ENCODE data around the gene CYP21A2. TPM values are rescaled to one million over a fixed set of nuclear protein-coding genes. Genes with fewer than 3 reads are reported as not detected.

The CYP21A2 gene
- polyA plus RNA-seq, 3 donors = 0.43 to 2.4 (median 1.8) TPM

DNA sequence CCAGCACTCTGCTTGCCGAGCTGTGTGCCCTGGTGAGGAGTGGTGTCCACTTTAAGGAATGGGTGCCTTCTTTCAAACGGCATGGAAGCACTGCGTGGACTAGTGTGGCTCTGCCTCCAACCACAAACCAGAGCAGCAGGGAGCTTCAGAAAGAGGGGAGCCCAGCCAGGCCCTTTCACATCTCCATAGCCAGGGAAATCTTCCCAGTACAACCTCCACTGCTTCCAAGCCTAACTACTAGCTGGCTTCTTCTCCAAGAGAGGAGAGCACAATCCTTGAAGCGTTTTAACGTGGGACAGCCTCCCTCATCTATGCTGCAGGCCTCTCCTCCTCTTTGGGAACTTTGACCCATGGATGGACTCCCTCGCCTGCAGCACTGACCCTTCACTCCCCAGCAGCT, 44.3 kb downstream of the CYP21A2 start:
- no peak for DNase-seq

DNA sequence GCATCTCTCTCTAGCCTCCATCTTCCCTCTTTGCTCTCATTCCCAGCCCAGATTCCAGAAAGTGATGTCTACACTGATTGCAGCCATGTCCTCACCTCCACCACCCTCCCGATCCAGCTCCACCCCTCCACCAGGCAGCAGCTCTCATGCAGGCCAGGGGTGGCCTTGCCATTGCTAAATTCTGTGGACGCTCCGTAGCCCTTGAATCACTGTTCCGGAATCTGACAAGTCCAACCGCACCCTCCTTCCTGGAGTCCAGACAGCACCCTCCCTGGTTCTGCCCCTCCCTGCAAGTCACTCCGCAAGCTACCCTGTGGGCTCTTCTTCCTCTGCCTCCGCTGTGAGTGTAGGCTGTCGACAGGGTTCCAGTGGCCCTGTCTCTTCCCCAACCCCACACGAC, 44.7 kb downstream of the CYP21A2 start:
- DNase-seq = no peak

GRCh38 chr6:32083812-32084768, 45.9 kb downstream of the CYP21A2 start:
- DNase-seq = no peak

GRCh38 chr6:32084780-32085179, 46.6 kb downstream of the CYP21A2 start:
- DNase-seq = no peak

GRCh38 chr6:32085759-32086459, 47.7 kb downstream of the CYP21A2 start:
- DNase-seq = no peak

- DNase-seq = no peak
These were observed 48.7 kb downstream of the CYP21A2 start for GRCh38 chr6:32086661-32087573.

DNA sequence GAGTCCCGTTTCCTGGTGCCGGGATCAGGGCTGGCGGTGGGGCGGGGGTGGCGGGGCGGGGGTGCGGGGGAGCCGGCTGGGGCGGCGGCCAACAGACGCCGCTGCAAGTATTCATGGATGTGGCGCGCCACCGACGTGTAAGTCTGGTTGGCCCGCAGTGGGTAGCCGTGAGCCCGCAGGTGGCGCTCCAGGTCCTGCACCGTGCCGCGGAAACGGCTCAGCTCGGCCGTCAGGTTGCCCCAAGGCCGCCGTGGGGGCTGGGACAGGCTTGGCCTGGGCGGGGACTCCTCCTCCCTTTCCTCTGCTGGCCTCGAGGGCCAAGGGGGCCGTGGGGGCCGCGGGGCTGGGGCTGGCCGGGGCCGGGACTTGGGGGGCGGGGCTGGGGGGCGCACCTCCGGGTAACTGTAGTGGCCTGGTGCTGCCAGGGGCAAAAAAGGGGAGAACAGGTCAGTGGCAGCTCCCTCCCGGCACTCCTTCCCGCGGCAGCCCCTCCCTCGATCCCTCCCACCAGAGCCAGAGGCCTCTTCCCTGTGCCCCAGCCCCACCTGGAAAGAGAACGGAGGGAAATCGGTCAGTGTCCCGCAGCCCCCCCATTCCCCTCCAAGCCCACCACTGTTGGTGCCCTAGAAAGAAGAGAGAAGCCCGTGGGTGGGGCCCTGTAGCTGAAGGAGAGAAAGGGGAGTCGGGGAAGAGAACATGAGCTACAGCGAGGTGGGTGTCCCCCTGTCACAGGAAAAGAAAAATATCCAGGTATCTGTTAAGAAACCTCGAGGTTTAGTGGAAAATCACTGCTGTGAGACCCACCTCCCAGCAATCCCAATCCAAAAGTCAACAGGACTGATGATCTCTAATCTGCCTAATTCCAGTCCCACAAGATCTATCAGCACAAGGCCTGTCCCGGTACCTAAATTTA, 49.6 kb downstream of the CYP21A2 start:
- peak; percentile 68 for DNase-seq

DNA sequence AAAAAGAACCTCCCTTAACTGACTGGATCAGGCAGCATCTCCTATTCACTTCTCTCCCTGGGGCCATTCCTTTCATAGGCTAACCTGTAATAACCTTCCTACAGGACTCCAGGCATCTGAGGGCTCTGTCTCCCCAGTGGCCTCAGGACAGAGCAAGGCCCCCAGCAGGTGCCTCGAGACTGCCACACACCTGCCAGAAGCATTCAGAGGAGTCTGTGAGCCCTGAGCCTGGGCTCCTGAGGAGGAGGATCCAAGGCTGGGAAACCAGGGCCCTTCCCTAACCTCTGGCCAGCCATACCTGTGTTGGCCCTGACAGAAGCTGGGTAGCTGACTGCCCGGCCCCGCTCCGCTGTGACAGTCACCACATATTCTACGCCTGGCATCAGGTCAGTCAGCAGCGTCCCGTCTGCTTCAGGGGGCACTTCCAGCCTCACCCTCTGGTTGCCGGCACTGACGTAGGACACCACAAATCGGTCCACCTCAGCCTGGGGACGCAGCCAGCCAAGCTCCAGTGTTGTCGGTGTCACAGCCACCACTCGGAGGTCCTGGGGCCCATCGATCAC, 50.4 kb downstream of the CYP21A2 start:
- DNase-seq = no peak

- no peak for DNase-seq
These were observed 51.0 kb downstream of the CYP21A2 start for GRCh38 chr6:32089082-32089828.

Other genes with a start within 250 kb of the CYP21A2 start
- 10 to 100 TPM; 60.0 to 71.2 (median 65.2) TPM for gene VARS1, start 242.7 kb upstream of the CYP21A2 start, polyA plus RNA-seq (ENCODE audit: insufficient read length in 3 of 3)
- 10 to 100 TPM; 79.4 to 84.0 (median 81.1) TPM for gene LSM2, start 231.4 kb upstream of the CYP21A2 start, polyA plus RNA-seq (ENCODE audit: insufficient read length in 3 of 3)
- gene HSPA1L, start 223.1 kb upstream of the CYP21A2 start, polyA plus RNA-seq (ENCODE audit: insufficient read length in 3 of 3) = 1 to 10 TPM; 3.7 to 4.6 (median 3.8) TPM
- gene HSPA1A, start 222.9 kb upstream of the CYP21A2 start, polyA plus RNA-seq (ENCODE audit: insufficient read length in 3 of 3) = 100 to 1,000 TPM; 104 to 122 (median 112) TPM
- gene HSPA1B, start 210.7 kb upstream of the CYP21A2 start, polyA plus RNA-seq (ENCODE audit: insufficient read length in 3 of 3) = 100 to 1,000 TPM; 125 to 178 (median 158) TPM
- 10 to 100 TPM; 78.1 to 85.5 (median 82.5) TPM for gene NEU1, start 175.6 kb upstream of the CYP21A2 start, polyA plus RNA-seq (ENCODE audit: insufficient read length in 3 of 3)
- 10 to 100 TPM; 35.1 to 68.8 (median 66.9) TPM for gene SLC44A4, start 159.4 kb upstream of the CYP21A2 start, polyA plus RNA-seq (ENCODE audit: insufficient read length in 3 of 3)
- gene EHMT2, start 140.7 kb upstream of the CYP21A2 start, polyA plus RNA-seq (ENCODE audit: insufficient read length in 3 of 3) = 100 to 1,000 TPM in 1 of 3 donors, 10 to 100 TPM in 2; 92.0 to 100 (median 98.1) TPM
- 10 to 100 TPM; 27.7 to 35.2 (median 29.6) TPM for gene ZBTB12, start 136.3 kb upstream of the CYP21A2 start, polyA plus RNA-seq (ENCODE audit: insufficient read length in 3 of 3)
- gene C2, start 110.7 kb upstream of the CYP21A2 start, polyA plus RNA-seq (ENCODE audit: insufficient read length in 3 of 3) = 1 to 10 TPM; 3.3 to 4.8 (median 4.5) TPM
- 1 to 10 TPM; 4.3 to 8.4 (median 6.5) TPM for gene CFB, start 92.3 kb upstream of the CYP21A2 start, polyA plus RNA-seq (ENCODE audit: insufficient read length in 3 of 3)
- 100 to 1,000 TPM in 1 of 3 donors, 10 to 100 TPM in 2; 95.7 to 107 (median 95.8) TPM for gene NELFE, start 79.4 kb upstream of the CYP21A2 start, polyA plus RNA-seq (ENCODE audit: insufficient read length in 3 of 3)
- 10 to 100 TPM; 49.2 to 54.8 (median 50.5) TPM for gene SKIC2, start 79.2 kb upstream of the CYP21A2 start, polyA plus RNA-seq (ENCODE audit: insufficient read length in 3 of 3)
- 10 to 100 TPM; 33.8 to 37.2 (median 35.1) TPM for gene DXO, start 66.3 kb upstream of the CYP21A2 start, polyA plus RNA-seq (ENCODE audit: insufficient read length in 3 of 3)
- gene C4A, start 56.4 kb upstream of the CYP21A2 start, polyA plus RNA-seq (ENCODE audit: insufficient read length in 3 of 3) = 10 to 100 TPM; 13.7 to 26.8 (median 16.1) TPM
- 10 to 100 TPM; 21.3 to 27.5 (median 22.2) TPM for gene C4B, start 23.6 kb upstream of the CYP21A2 start, polyA plus RNA-seq (ENCODE audit: insufficient read length in 3 of 3)
- gene TNXB, start 70.9 kb downstream of the CYP21A2 start, polyA plus RNA-seq (ENCODE audit: insufficient read length in 3 of 3) = 1 to 10 TPM; 4.3 to 5.6 (median 4.3) TPM
- 100 to 1,000 TPM in 1 of 3 donors, 10 to 100 TPM in 2; 89.8 to 114 (median 96.6) TPM for gene ATF6B, start 89.8 kb downstream of the CYP21A2 start, polyA plus RNA-seq (ENCODE audit: insufficient read length in 3 of 3)
- gene FKBPL, start 91.9 kb downstream of the CYP21A2 start, polyA plus RNA-seq (ENCODE audit: insufficient read length in 3 of 3) = 1 to 10 TPM; 7.9 to 9.4 (median 9.2) TPM
- gene PRRT1, start 113.5 kb downstream of the CYP21A2 start, polyA plus RNA-seq (ENCODE audit: insufficient read length in 3 of 3) = 1 to 10 TPM; 2.2 to 3.9 (median 2.8) TPM
- 10 to 100 TPM; 34.4 to 56.0 (median 44.0) TPM for gene PPT2, start 115.7 kb downstream of the CYP21A2 start, polyA plus RNA-seq (ENCODE audit: insufficient read length in 3 of 3)
- gene EGFL8, start 126.2 kb downstream of the CYP21A2 start, polyA plus RNA-seq (ENCODE audit: insufficient read length in 3 of 3) = 10 to 100 TPM; 24.9 to 42.0 (median 35.8) TPM
- gene AGPAT1, start 137.7 kb downstream of the CYP21A2 start, polyA plus RNA-seq (ENCODE audit: insufficient read length in 3 of 3) = 100 to 1,000 TPM; 108 to 122 (median 116) TPM
- gene RNF5, start 140.0 kb downstream of the CYP21A2 start, polyA plus RNA-seq (ENCODE audit: insufficient read length in 3 of 3) = 100 to 1,000 TPM in 2 of 3 donors, 10 to 100 TPM in 1; 95.0 to 110 (median 110) TPM
- 10 to 100 TPM; 18.7 to 27.0 (median 26.8) TPM for gene AGER, start 145.8 kb downstream of the CYP21A2 start, polyA plus RNA-seq (ENCODE audit: insufficient read length in 3 of 3)
- 100 to 1,000 TPM; 180 to 191 (median 190) TPM for gene PBX2, start 151.8 kb downstream of the CYP21A2 start, polyA plus RNA-seq (ENCODE audit: insufficient read length in 3 of 3)
- gene GPSM3, start 154.2 kb downstream of the CYP21A2 start, polyA plus RNA-seq (ENCODE audit: insufficient read length in 3 of 3) = 10 to 100 TPM; 10.0 to 12.9 (median 10.6) TPM
- gene NOTCH4, start 185.7 kb downstream of the CYP21A2 start, polyA plus RNA-seq (ENCODE audit: insufficient read length in 3 of 3) = 10 to 100 TPM; 17.4 to 30.0 (median 24.5) TPM